Upper lobe of left lung (tissue), 4 donors: ENCODE measurements around the gene RPGRIP1L.

Experiments
- CTCF ChIP-seq, 6 experiments: fragments of 450-650 bp in 4 of 6; fragments of 200-600 bp in 2 of 6; sonication (generic) in 2 of 6; IDR thresholded peaks; one replicate each; pipeline ENCODE4 v1.5.1; 2016 to 2019; ENCODE audit warnings: antibody characterized with exemption in 6 of 6
- EP300 ChIP-seq, 4 donors: sonication (generic); formaldehyde crosslinking; IDR thresholded peaks; one replicate each; pipeline ENCODE4 v1.5.1; 2017; ENCODE audit warnings: antibody characterized with exemption in 4 of 4, control low read depth in 2 of 4
- POLR2A ChIP-seq, 4 donors: fragments of 450-650 bp; IDR thresholded peaks; one replicate each; pipeline ENCODE4 v1.5.1; 2016 to 2017; ENCODE audit warnings: antibody characterized with exemption in 4 of 4, mild to moderate bottlenecking in 2 of 4
- POLR2AphosphoS5 ChIP-seq, 2 donors: sonication (generic); formaldehyde crosslinking; IDR thresholded peaks; one replicate each; pipeline ENCODE4 v1.5.1; 2017; ENCODE audit warnings: antibody characterized with exemption in 2 of 2

GRCh38 chr16:53744449-53744848 is 40.8 kb upstream of the RPGRIP1L start:
- no peak for TF ChIP-seq POLR2A (IDR thresholded peaks at IDR 0.05)
- TF ChIP-seq CTCF (IDR thresholded peaks at IDR 0.05): no peak
- no peak for TF ChIP-seq POLR2AphosphoS5 (IDR thresholded peaks at IDR 0.05)
- no peak for TF ChIP-seq EP300 (IDR thresholded peaks at IDR 0.05)
